ENCODE results near the gene CCT3.

GRCh38 chr1:156347331-156347730, 9.2 kb upstream of the CCT3 start:
- TF ChIP-seq BCL3 (IDR thresholded peaks at IDR 0.05; ENCODE audit: borderline replicate concordance, insufficient read depth, low read depth, low read length, poor library complexity, severe bottlenecking) (no peak), FOXM1 (IDR thresholded peaks at IDR 0.05; ENCODE audit: low read depth, low read length) (no peak), NFYA (IDR thresholded peaks at IDR 0.05; ENCODE audit: borderline replicate concordance, low read depth, low read length) (no peak), CEBPZ (IDR thresholded peaks at IDR 0.05; ENCODE audit: low read depth, low read length) (no peak), REST (IDR thresholded peaks at IDR 0.05; ENCODE audit: low read depth, low read length) (no peak), ZBTB40 (IDR thresholded peaks at IDR 0.05; ENCODE audit: borderline replicate concordance) (no peak), SUZ12 (IDR thresholded peaks at IDR 0.05; ENCODE audit: unreplicated experiment) (no peak)

All from GM12878 (cell line).